H9 (cell line): ENCODE results near the gene DAND5. TPM values are rescaled to one million over a fixed set of nuclear protein-coding genes. Genes with fewer than 3 reads are reported as not detected.

Source experiments
- DNase-seq: peaks from one replicate; pipeline ENCODE4 v3.0.0-alpha.2; 2017
- H2AFZ ChIP-seq: one replicate; pipeline ENCODE4 v1.6.1; 2013; ENCODE audit warnings: mild to moderate bottlenecking, low read length, control low read depth, moderate library complexity
- H2AK5ac ChIP-seq: 2 replicates; pipeline ENCODE4 v1.6.1; 2013; ENCODE audit warnings: low read length, control low read depth, mixed read lengths; ENCODE audit not compliant: insufficient read length
- H2BK120ac ChIP-seq: one replicate; pipeline ENCODE4 v1.6.1; 2013; ENCODE audit warnings: low read depth, mild to moderate bottlenecking, low read length, control low read depth, inconsistent platforms; ENCODE audit not compliant: poor library complexity, severe bottlenecking
- H2BK12ac ChIP-seq: 2 replicates; pipeline ENCODE4 v1.6.1; 2013; ENCODE audit warnings: low read length, control low read depth, mixed read lengths, low read depth; ENCODE audit not compliant: insufficient read length
- H2BK15ac ChIP-seq: 2 replicates; pipeline ENCODE4 v1.6.1; 2013; ENCODE audit warnings: low read depth, low read length, control low read depth
- H2BK20ac ChIP-seq: one replicate; pipeline ENCODE4 v1.6.1; 2013; ENCODE audit warnings: low read depth, mild to moderate bottlenecking, low read length, control low read depth, inconsistent platforms; ENCODE audit not compliant: poor library complexity, severe bottlenecking
- H2BK5ac ChIP-seq: 2 replicates; pipeline ENCODE4 v1.6.1; 2013; ENCODE audit warnings: low read length, control low read depth, mixed read lengths; ENCODE audit not compliant: insufficient read length
- H3K14ac ChIP-seq: 2 replicates; pipeline ENCODE4 v1.6.1; 2013; ENCODE audit warnings: low read length, control low read depth; ENCODE audit not compliant: insufficient read depth
- H3K18ac ChIP-seq: 2 replicates; pipeline ENCODE4 v1.6.1; 2013; ENCODE audit warnings: low read depth, mild to moderate bottlenecking, mixed read lengths, low read length, control low read depth; ENCODE audit not compliant: insufficient read length
- H3K23ac ChIP-seq: 2 replicates; pipeline ENCODE4 v1.6.1; 2013; ENCODE audit warnings: low read length, control low read depth, mixed read lengths, low read depth; ENCODE audit not compliant: insufficient read length
- H3K23me2 ChIP-seq: 2 replicates; pipeline ENCODE4 v1.6.1; 2013; ENCODE audit warnings: low read depth, mild to moderate bottlenecking, mixed read lengths, low read length, control low read depth; ENCODE audit not compliant: insufficient read length, poor library complexity, severe bottlenecking
- H3K27ac ChIP-seq: 2 replicates; pipeline ENCODE4 v1.5.1; 2013; ENCODE audit warnings: low read length, control low read depth, mixed read lengths, low read depth; ENCODE audit not compliant: insufficient read length
- H3K27me3 ChIP-seq: 2 replicates; pipeline ENCODE4 v1.6.1; 2013; ENCODE audit warnings: low read length, control low read depth, inconsistent platforms; ENCODE audit not compliant: insufficient read depth
- H3K4ac ChIP-seq: 2 replicates; pipeline ENCODE4 v1.6.1; 2013; ENCODE audit warnings: low read depth, mild to moderate bottlenecking, control low read depth, inconsistent platforms, low read length, moderate library complexity
- H3K4me1 ChIP-seq: 2 replicates; pipeline ENCODE4 v1.6.1; 2013; ENCODE audit warnings: low read length, control low read depth, inconsistent platforms; ENCODE audit not compliant: insufficient read depth
- H3K4me2 ChIP-seq: 2 replicates; pipeline ENCODE4 v1.6.1; 2013; ENCODE audit warnings: low read length, control low read depth, mixed read lengths; ENCODE audit not compliant: insufficient read length, insufficient read depth
- H3K56ac ChIP-seq: 2 replicates; pipeline ENCODE4 v1.6.1; 2013; ENCODE audit warnings: low read depth, mild to moderate bottlenecking, mixed read lengths, low read length, control low read depth; ENCODE audit not compliant: insufficient read length
- H3K79me1 ChIP-seq: 2 replicates; pipeline ENCODE4 v1.6.1; 2013; ENCODE audit warnings: low read depth, mild to moderate bottlenecking, moderate library complexity, low read length, control low read depth, inconsistent platforms; ENCODE audit not compliant: insufficient read depth, poor library complexity, severe bottlenecking
- H3K79me2 ChIP-seq: 2 replicates; pipeline ENCODE4 v1.6.1; 2013; ENCODE audit warnings: low read length, control low read depth, inconsistent platforms; ENCODE audit not compliant: insufficient read depth
- H3K9ac ChIP-seq: 2 replicates; pipeline ENCODE4 v1.6.1; 2013; ENCODE audit warnings: low read length, control low read depth, mixed read lengths; ENCODE audit not compliant: insufficient read length; ENCODE audit errors: extremely low read depth
- H3K9me3 ChIP-seq: one replicate; pipeline ENCODE4 v1.6.1; 2013; ENCODE audit warnings: low read depth, low read length, inconsistent platforms; ENCODE audit not compliant: control insufficient read depth
- H3T11ph ChIP-seq: one replicate; pipeline ENCODE4 v1.6.1; 2013; ENCODE audit warnings: mild to moderate bottlenecking, low read length, control low read depth, inconsistent platforms
- H4K20me1 ChIP-seq: one replicate; pipeline ENCODE4 v1.6.1; 2013; ENCODE audit not compliant: control insufficient read depth, insufficient read length, insufficient read depth
- H4K5ac ChIP-seq: 2 replicates; pipeline ENCODE4 v1.6.1; 2013; ENCODE audit warnings: low read depth, mild to moderate bottlenecking, mixed read lengths, low read length, control low read depth; ENCODE audit not compliant: insufficient read length
- H4K8ac ChIP-seq: replicated peaks from 2 replicates; pipeline ENCODE4 v1.6.1; 2013; ENCODE audit warnings: low read length, control low read depth, mixed read lengths, low read depth; ENCODE audit not compliant: insufficient read length
- H4K91ac ChIP-seq: 2 replicates; pipeline ENCODE4 v1.6.1; 2013; ENCODE audit warnings: low read depth, mild to moderate bottlenecking, moderate library complexity, mixed read lengths, low read length, control low read depth; ENCODE audit not compliant: insufficient read length
- H3K27ac Mint-ChIP-seq, 3 experiments: 2 replicates in 2 of 3; 3 replicates in 1 of 3; pipeline ENCODE4 v1.8.0; 2020 to 2021; ENCODE audit warnings: mixed read lengths in 3 of 3, mild to moderate bottlenecking in 1 of 3, moderate library complexity in 1 of 3
- H3K27me3 Mint-ChIP-seq: 2 replicates; pipeline ENCODE4 v1.8.0; 2021; ENCODE audit warnings: low read depth, mild to moderate bottlenecking, moderate library complexity, mixed read lengths
- H3K36me3 Mint-ChIP-seq, 3 experiments: 2 replicates in 2 of 3; 3 replicates in 1 of 3; pipeline ENCODE4 v1.8.0; 2020 to 2021; ENCODE audit warnings: low read depth in 3 of 3, mixed read lengths in 3 of 3; ENCODE audit not compliant: insufficient read depth in 1 of 3
- H3K4me1 Mint-ChIP-seq, 2 experiments: 2 replicates each; pipeline ENCODE4 v1.8.0; 2020; ENCODE audit warnings: mixed read lengths in 2 of 2
- H3K4me3 Mint-ChIP-seq, 2 experiments: 2 replicates in 1 of 2; 3 replicates in 1 of 2; pipeline ENCODE4 v1.8.0; 2020 to 2021; ENCODE audit warnings: mild to moderate bottlenecking in 2 of 2, mixed read lengths in 2 of 2, moderate library complexity in 1 of 2
- H3K9me3 Mint-ChIP-seq, 2 experiments: 2 replicates in 1 of 2; 3 replicates in 1 of 2; pipeline ENCODE4 v1.8.0; 2020; ENCODE audit warnings: mild to moderate bottlenecking in 2 of 2, mixed read lengths in 2 of 2, moderate library complexity in 1 of 2
- CTCF ChIP-seq: fragments of 200-600 bp; sonication (generic); conservative IDR thresholded peaks from 3 replicates; pipeline ENCODE4 v1.8.0; 2021; ENCODE audit warnings: antibody characterized with exemption, mild to moderate bottlenecking
- WGBS: extraction: QIAGEN DNeasy Blood & Tissue Kit; methylation state at CpG from one replicate; pipeline ENCODE4 v1.1.7; 2013; ENCODE audit warnings: missing lambda C conversion rate, low lambda C conversion rate, mixed read lengths; ENCODE audit not compliant: insufficient read length; ENCODE audit errors: extremely low coverage; 5-methylcytosine and 5-hydroxymethylcytosine counted together
- total RNA-seq: library from RNA; stranded (reverse); gene quantifications from 2 replicates; pipeline ENCODE4 v1.2.1, GENCODE V29; 2021

The DAND5 gene
- total RNA-seq, 1 experiment from 2014 or later = 0.11 TPM

GRCh38 chr19:12997967-12998940 is 28.9 kb downstream of the DAND5 start:
- peaks cover 94% of the 10 kb centered on the region for H3K27me3 Mint-ChIP-seq
- peaks cover 55% of the 10 kb centered on the region for H3K27me3 ChIP-seq
- H3K23ac ChIP-seq = no peak overlapping the region
- H2BK20ac ChIP-seq = no peak overlapping the region
- no peaks in the 10 kb centered on the region for H3K79me1 ChIP-seq
- no peak overlapping the region for H2BK12ac ChIP-seq
- H3K4me3 Mint-ChIP-seq = no peak overlapping the region
- H4K91ac ChIP-seq = no peak overlapping the region
- H3K23me2 ChIP-seq = peaks cover 4% of the 10 kb centered on the region
- WGBS = no CpG with 5 or more reads among the region's 32 CpGs
- no peaks in the 10 kb centered on the region for H3K79me2 ChIP-seq
- H3K9me3 Mint-ChIP-seq = peaks cover 2 to 9% of the 10 kb centered on the region in 2 experiments; a peak in 2 of 5 replicates
- H3K4me2 ChIP-seq = no peak overlapping the region
- H3K4me1 Mint-ChIP-seq = peaks cover 3 to 8% of the 10 kb centered on the region in 2 experiments
- no peak overlapping the region for H3K27ac Mint-ChIP-seq
- H3K4me1 ChIP-seq = no peaks in the 10 kb centered on the region
- no peak overlapping the region for H3K18ac ChIP-seq
- H3K4ac ChIP-seq = no peak overlapping the region
- H3T11ph ChIP-seq = no peak overlapping the region
- no peak for DNase-seq
- no peak overlapping the region for H2BK120ac ChIP-seq
- H3K27ac ChIP-seq = no peak overlapping the region
- H3K9ac ChIP-seq = no peak overlapping the region
- no peak overlapping the region for H4K5ac ChIP-seq
- no peak for TF ChIP-seq CTCF
- H3K14ac ChIP-seq = no peak overlapping the region
- no peak overlapping the region for H3K56ac ChIP-seq
- H2AK5ac ChIP-seq = no peak overlapping the region
- no peak overlapping the region for H2AFZ ChIP-seq
- no peak overlapping the region for H4K8ac ChIP-seq
- no peak overlapping the region for H2BK5ac ChIP-seq
- H4K20me1 ChIP-seq = peaks cover 7% of the 10 kb centered on the region
- no peaks in the 10 kb centered on the region for H3K9me3 ChIP-seq
- H2BK15ac ChIP-seq = no peak overlapping the region
- H3K36me3 Mint-ChIP-seq = peaks cover 0 to 2% (median 0%) of the 10 kb centered on the region in 3 experiments; a peak in 1 of 7 replicates
